Mesenchymal stem cell (in vitro differentiated cells and primary cell): ENCODE data around the gene MIB2. TPM values are rescaled to one million over a fixed set of nuclear protein-coding genes. Genes with fewer than 3 reads are reported as not detected.

Source experiments
- DNase-seq: peaks from one replicate; pipeline ENCODE4 v3.0.0-alpha.2; 2013
- H2AFZ ChIP-seq: one replicate; pipeline ENCODE4 v1.6.1; 2013; ENCODE audit warnings: low read depth, mild to moderate bottlenecking, control low read depth, inconsistent platforms, low read length, moderate library complexity
- H2AK5ac ChIP-seq: 2 replicates; pipeline ENCODE4 v1.6.1; 2013; ENCODE audit warnings: low read length, moderate library complexity, mild to moderate bottlenecking, inconsistent platforms; ENCODE audit not compliant: severe bottlenecking
- H2BK120ac ChIP-seq: one replicate; pipeline ENCODE4 v1.6.1; 2013; ENCODE audit warnings: low read depth, mild to moderate bottlenecking, inconsistent platforms, low read length, moderate library complexity
- H2BK12ac ChIP-seq, 2 experiments: one replicate each; pipeline ENCODE4 v1.6.1; 2013; ENCODE audit warnings: inconsistent platforms in 2 of 2, low read length in 2 of 2, mild to moderate bottlenecking in 2 of 2, moderate library complexity in 2 of 2, control low read depth in 1 of 2
- H2BK15ac ChIP-seq: one replicate; pipeline ENCODE4 v1.6.1; 2013; ENCODE audit warnings: mild to moderate bottlenecking, low read depth, inconsistent platforms; ENCODE audit not compliant: poor library complexity, severe bottlenecking
- H2BK5ac ChIP-seq: 2 replicates; pipeline ENCODE4 v1.6.1; 2013; ENCODE audit warnings: low read depth, mild to moderate bottlenecking, low read length, control low read depth, inconsistent platforms; ENCODE audit not compliant: poor library complexity, severe bottlenecking
- H3K14ac ChIP-seq, 2 experiments: one replicate each; pipeline ENCODE4 v1.6.1; 2013; ENCODE audit warnings: inconsistent platforms in 2 of 2, low read length in 2 of 2, control low read depth in 1 of 2, mild to moderate bottlenecking in 1 of 2, moderate library complexity in 1 of 2
- H3K18ac ChIP-seq, 2 experiments: one replicate each; pipeline ENCODE4 v1.6.1; 2013; ENCODE audit warnings: inconsistent platforms in 2 of 2, low read length in 2 of 2, control low read depth in 1 of 2, low read depth in 1 of 2, mild to moderate bottlenecking in 1 of 2
- H3K23ac ChIP-seq, 2 experiments: one replicate each; pipeline ENCODE4 v1.6.1; 2013; ENCODE audit warnings: inconsistent platforms in 2 of 2, low read length in 2 of 2, mild to moderate bottlenecking in 2 of 2, moderate library complexity in 2 of 2, control low read depth in 1 of 2
- H3K27ac ChIP-seq: 2 replicates; pipeline ENCODE4 v1.5.1; 2013; ENCODE audit warnings: mild to moderate bottlenecking, moderate library complexity, low read length, control low read depth, inconsistent platforms; ENCODE audit not compliant: poor library complexity, severe bottlenecking
- H3K27me3 ChIP-seq, 2 experiments: 2 replicates each; pipeline versions ENCODE4 v1.6.1 to v1.7.0; 2013; ENCODE audit warnings: low read length in 2 of 2, mild to moderate bottlenecking in 2 of 2, moderate library complexity in 2 of 2, control low read depth in 1 of 2, inconsistent platforms in 1 of 2; ENCODE audit not compliant: control insufficient read depth in 1 of 2, insufficient read depth in 1 of 2
- H3K36me3 ChIP-seq, 2 experiments: 2 replicates each; pipeline versions ENCODE4 v1.6.1 to v1.7.0; 2013; ENCODE audit warnings: low read length in 2 of 2, control low read depth in 1 of 2, inconsistent platforms in 1 of 2, low read depth in 1 of 2, mild to moderate bottlenecking in 1 of 2; ENCODE audit not compliant: insufficient read depth in 2 of 2, control insufficient read depth in 1 of 2
- H3K4ac ChIP-seq, 2 experiments: one replicate each; pipeline ENCODE4 v1.6.1; 2013; ENCODE audit warnings: inconsistent platforms in 2 of 2, low read length in 2 of 2, mild to moderate bottlenecking in 2 of 2, moderate library complexity in 2 of 2, control low read depth in 1 of 2, low read depth in 1 of 2
- H3K4me1 ChIP-seq: 2 replicates; pipeline ENCODE4 v1.6.1; 2013; ENCODE audit warnings: low read depth, low read length, control low read depth; ENCODE audit not compliant: control insufficient read depth, insufficient read depth
- H3K4me2 ChIP-seq: 2 replicates; pipeline ENCODE4 v1.6.1; 2013; ENCODE audit warnings: low read length, mild to moderate bottlenecking, inconsistent platforms; ENCODE audit not compliant: poor library complexity, severe bottlenecking
- H3K4me3 ChIP-seq, 2 experiments: 2 replicates each; pipeline versions ENCODE4 v1.5.1 to v1.7.0; 2013; ENCODE audit warnings: low read length in 2 of 2, mild to moderate bottlenecking in 2 of 2, control low read depth in 1 of 2, low read depth in 1 of 2; ENCODE audit not compliant: insufficient read depth in 1 of 2
- H3K79me1 ChIP-seq: replicated peaks from 2 replicates; pipeline ENCODE4 v1.6.1; 2013; ENCODE audit warnings: mild to moderate bottlenecking, control low read depth, low read length, inconsistent platforms; ENCODE audit not compliant: poor library complexity, severe bottlenecking
- H3K9ac ChIP-seq: 2 replicates; pipeline ENCODE4 v1.7.0; 2013; ENCODE audit warnings: mild to moderate bottlenecking, low read length, moderate library complexity
- H3K9me3 ChIP-seq: 2 replicates; pipeline ENCODE4 v1.7.0; 2013; ENCODE audit warnings: mild to moderate bottlenecking, low read length; ENCODE audit not compliant: control insufficient read depth
- H4K8ac ChIP-seq: one replicate; pipeline ENCODE4 v1.6.1; 2013; ENCODE audit warnings: inconsistent platforms, mild to moderate bottlenecking, low read length, moderate library complexity
- H4K91ac ChIP-seq: one replicate; pipeline ENCODE4 v1.6.1; 2013; ENCODE audit warnings: mild to moderate bottlenecking, low read length, inconsistent platforms
- WGBS: methylation state at CpG from one replicate; pipeline ENCODE4 v1.1.7; 2013; ENCODE audit warnings: mixed read lengths; 5-methylcytosine and 5-hydroxymethylcytosine counted together
- polyA plus RNA-seq, 2 experiments: library from polyadenylated mRNA; stranded (reverse); fragments of 200-250 nt; gene quantifications; one replicate each; pipeline ENCODE4 v1.2.3, GENCODE V29; 2013

Gene MIB2
- 33.5 TPM for polyA plus RNA-seq (2013, experiment 1 of 2)
- polyA plus RNA-seq (2013, experiment 2 of 2): 35.8 TPM

DNA sequence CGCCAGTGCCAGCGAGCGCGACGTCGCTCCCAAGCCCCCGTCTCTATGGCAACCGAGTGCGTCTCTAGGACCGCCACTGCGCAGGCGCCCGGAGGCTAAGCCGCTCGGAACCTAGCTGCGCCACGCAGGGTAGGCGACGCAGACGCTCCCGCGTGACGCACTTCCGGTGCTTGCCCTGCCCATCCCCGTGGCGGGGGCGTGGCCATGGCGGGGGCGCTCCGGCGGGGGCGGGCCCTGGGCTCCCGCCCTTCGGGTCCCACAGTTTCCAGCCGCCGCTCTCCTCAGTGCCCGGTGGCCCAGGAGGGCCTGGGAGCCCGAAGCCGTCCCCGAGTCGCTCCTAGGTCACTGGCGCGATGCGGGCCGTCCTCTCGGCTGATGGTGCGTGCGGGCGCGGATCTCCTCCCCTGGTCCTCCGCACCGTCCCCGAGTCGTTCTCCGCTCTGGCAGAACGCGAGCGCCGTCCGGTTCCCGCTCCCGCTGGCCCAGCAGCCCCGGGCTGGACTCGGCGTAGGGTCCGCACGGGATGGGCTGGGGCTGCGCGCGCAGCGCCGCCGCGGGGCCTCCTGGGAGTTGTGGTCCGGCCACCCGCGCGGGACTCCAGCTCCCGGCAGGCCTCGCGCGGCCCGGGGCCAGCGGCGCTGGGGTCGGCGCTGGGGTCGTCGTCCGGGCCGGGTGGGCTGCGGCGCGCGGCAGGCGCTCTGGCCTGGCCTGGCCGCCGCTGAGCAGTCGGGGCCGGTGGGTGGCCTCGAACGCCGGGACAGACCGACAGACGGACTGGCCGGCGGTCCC is at the start of gene MIB2:
Gene MIB2, plus strand, starts transcription at position 245 of the 789 bp plus-strand sequence. CDS start 7,953 bp downstream, outside the sequence.
- H3K18ac ChIP-seq: peak within 1 kb of the TSS; percentile 99 to 100
- peak within 1 kb of the TSS; percentile 84 for H2AFZ ChIP-seq
- peak within 1 kb of the TSS; percentile 99 for H3K9ac ChIP-seq
- H3K4me1 ChIP-seq: peaks cover 25% of the 10 kb centered on the region
- H2BK5ac ChIP-seq: peak within 1 kb of the TSS; percentile 99
- peak within 1 kb of the TSS in 1 of 2 experiments; percentile 54 for H2BK12ac ChIP-seq
- H3K23ac ChIP-seq: peak within 1 kb of the TSS in 1 of 2 experiments; percentile 83
- peak within 1 kb of the TSS; percentile 100 for H4K91ac ChIP-seq
- H3K4me2 ChIP-seq: peak within 1 kb of the TSS; percentile 85
- H2AK5ac ChIP-seq: peak within 1 kb of the TSS; percentile 16
- peak within 1 kb of the TSS; percentile 84 for H3K27ac ChIP-seq
- H3K79me1 ChIP-seq: peaks cover 49% of the 10 kb centered on the region
- H3K36me3 ChIP-seq: peaks cover 13 to 36% of the 10 kb centered on the region in 2 experiments
- WGBS: under 1% methylated on average over 79 of the region's 107 CpGs
- no peaks in the 10 kb centered on the region for H3K9me3 ChIP-seq
- H3K14ac ChIP-seq: peak within 1 kb of the TSS in 1 of 2 experiments; percentile 95
- peak within 1 kb of the TSS; percentile 100 for H4K8ac ChIP-seq
- peak; percentile 96 for DNase-seq
- peak within 1 kb of the TSS; percentile 96 for H2BK15ac ChIP-seq
- peak within 1 kb of the TSS; percentile 90 to 97 for H3K4me3 ChIP-seq
- no peaks in the 10 kb centered on the region for H3K27me3 ChIP-seq
- H3K4ac ChIP-seq: peak within 1 kb of the TSS; percentile 98 to 100
- peak within 1 kb of the TSS; percentile 97 for H2BK120ac ChIP-seq

DNA sequence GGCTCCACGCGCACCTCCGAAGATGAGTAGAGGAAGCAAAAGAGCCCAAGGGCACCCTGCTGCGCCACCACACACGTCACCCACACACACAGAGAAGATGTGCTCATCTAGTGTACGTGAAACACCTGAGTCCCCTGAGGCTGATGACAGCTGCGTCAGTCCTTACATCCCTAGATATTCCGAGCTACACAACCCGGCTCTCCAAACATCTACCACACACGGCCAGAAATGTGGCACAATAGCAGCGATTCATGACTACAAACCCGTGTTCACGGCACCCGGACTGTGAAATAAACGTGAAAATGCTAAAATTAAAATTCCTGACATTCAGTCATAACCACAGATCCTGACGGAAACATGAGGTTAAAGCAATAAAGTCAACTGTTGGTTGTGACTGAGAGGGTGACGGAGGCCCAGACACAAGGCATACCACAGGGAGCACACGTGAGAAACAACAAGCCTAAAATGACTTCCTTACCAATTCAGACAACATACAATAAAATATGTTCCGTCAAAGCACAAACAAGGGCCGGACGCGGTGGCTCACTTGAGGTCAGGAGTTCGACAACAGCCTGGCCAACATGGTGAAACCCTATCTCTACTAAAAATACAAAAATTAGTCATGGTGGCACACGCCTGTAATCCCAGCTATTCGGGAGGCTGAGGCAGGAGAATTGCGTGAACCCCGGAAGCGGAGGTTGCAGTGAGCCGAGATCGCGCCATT is 48.0 kb upstream of the MIB2 start:
- Histone ChIP-seq H3K14ac (no peak overlapping the region), H3K4me1 (peaks cover 11% of the 10 kb centered on the region), H2BK12ac (no peak overlapping the region), H3K27me3 (no peaks in the 10 kb centered on the region), H4K8ac (no peak overlapping the region), H3K27ac (no peak overlapping the region), H3K36me3 (peaks cover 55 to 57% of the 10 kb centered on the region in 2 experiments), H2AK5ac (no peak overlapping the region), H2BK120ac (no peak overlapping the region), H3K4ac (no peak overlapping the region), H2AFZ (no peak overlapping the region), H2BK15ac (no peak overlapping the region), H2BK5ac (no peak overlapping the region), H3K9ac (no peak overlapping the region), H3K9me3 (no peaks in the 10 kb centered on the region), H4K91ac (no peak overlapping the region), H3K4me2 (no peak overlapping the region), H3K79me1 (peaks cover 7% of the 10 kb centered on the region), H3K4me3 (no peak overlapping the region), H3K18ac (no peak overlapping the region), H3K23ac (no peak overlapping the region)
- DNase-seq: no peak
- 93% methylated on average over 31 of the region's 31 CpGs for WGBS

DNA sequence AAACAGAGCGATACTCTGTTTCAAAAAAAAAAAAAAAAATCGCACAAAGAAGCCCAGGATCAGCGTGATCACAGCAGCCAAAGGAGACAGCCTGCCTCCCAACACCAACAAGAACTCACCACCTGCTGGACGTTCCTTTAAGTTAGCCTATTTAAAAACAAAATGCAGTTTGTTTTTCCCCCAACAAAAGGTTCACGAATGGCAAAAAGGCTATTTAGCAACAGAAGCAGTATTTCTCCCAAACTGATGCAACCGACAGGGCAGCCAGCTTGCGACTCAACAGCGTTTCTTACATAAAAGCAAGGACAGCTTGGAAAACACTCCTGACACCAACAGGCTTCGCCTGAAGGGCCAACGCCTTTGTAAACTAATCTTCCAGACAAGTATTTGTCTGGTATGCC is 47.4 kb upstream of the MIB2 start:
- H2BK120ac ChIP-seq: no peak overlapping the region
- no peak overlapping the region for H2BK15ac ChIP-seq
- H3K36me3 ChIP-seq: peaks cover 49 to 52% of the 10 kb centered on the region in 2 experiments
- H3K9ac ChIP-seq: no peak overlapping the region
- no peak overlapping the region for H2AK5ac ChIP-seq
- H4K91ac ChIP-seq: no peak overlapping the region
- WGBS: 81% methylated on average over 10 of the region's 10 CpGs
- no peak overlapping the region for H3K4me2 ChIP-seq
- no peak overlapping the region for H2BK12ac ChIP-seq
- H3K4me3 ChIP-seq: no peak overlapping the region
- peak; percentile 23 for DNase-seq
- no peak overlapping the region for H3K18ac ChIP-seq
- H3K27ac ChIP-seq: no peak overlapping the region
- no peaks in the 10 kb centered on the region for H3K9me3 ChIP-seq
- no peak overlapping the region for H3K4ac ChIP-seq
- H3K79me1 ChIP-seq: peaks cover 1% of the 10 kb centered on the region
- H3K27me3 ChIP-seq: no peaks in the 10 kb centered on the region
- no peak overlapping the region for H2BK5ac ChIP-seq
- H2AFZ ChIP-seq: no peak overlapping the region
- no peak overlapping the region for H4K8ac ChIP-seq
- peaks cover 12% of the 10 kb centered on the region for H3K4me1 ChIP-seq
- H3K14ac ChIP-seq: no peak overlapping the region
- no peak overlapping the region for H3K23ac ChIP-seq

DNA sequence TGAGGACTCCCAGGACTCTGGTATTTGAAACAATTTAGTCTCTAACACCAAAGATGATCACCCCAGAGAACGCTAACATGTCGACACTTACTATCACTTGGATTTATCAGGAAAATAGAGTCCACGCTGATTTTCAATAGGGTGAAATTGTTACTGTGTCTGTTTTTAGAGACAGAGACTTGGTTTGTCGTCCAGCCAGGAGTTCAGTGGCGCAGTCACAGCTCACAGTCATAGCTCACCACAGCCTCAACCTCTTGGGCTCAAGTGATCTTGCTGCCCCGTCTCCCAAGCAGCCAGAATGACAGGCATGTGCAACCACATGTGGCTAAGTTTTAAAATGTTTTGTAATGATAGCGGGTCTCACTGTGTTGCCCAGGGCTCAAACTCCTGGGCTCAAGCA is 46.0 kb upstream of the MIB2 start:
- H2BK15ac ChIP-seq: no peak overlapping the region
- H3K4me3 ChIP-seq: no peak overlapping the region
- H3K9ac ChIP-seq: no peak overlapping the region
- H3K27me3 ChIP-seq: no peaks in the 10 kb centered on the region
- H2BK12ac ChIP-seq: no peak overlapping the region
- no peak overlapping the region for H2BK5ac ChIP-seq
- no peak overlapping the region for H3K27ac ChIP-seq
- H3K4ac ChIP-seq: no peak overlapping the region
- no peaks in the 10 kb centered on the region for H3K79me1 ChIP-seq
- no peak overlapping the region for H2AFZ ChIP-seq
- H3K36me3 ChIP-seq: peaks cover 35 to 37% of the 10 kb centered on the region in 2 experiments
- no peak overlapping the region for H2BK120ac ChIP-seq
- H4K8ac ChIP-seq: no peak overlapping the region
- no peak for DNase-seq
- peaks cover 16% of the 10 kb centered on the region for H3K4me1 ChIP-seq
- WGBS: 100% methylated on average over 7 of the region's 7 CpGs
- no peak overlapping the region for H3K23ac ChIP-seq
- no peak overlapping the region for H2AK5ac ChIP-seq
- H3K4me2 ChIP-seq: no peak overlapping the region
- H3K14ac ChIP-seq: no peak overlapping the region
- H3K9me3 ChIP-seq: no peaks in the 10 kb centered on the region
- no peak overlapping the region for H4K91ac ChIP-seq
- H3K18ac ChIP-seq: no peak overlapping the region
